H9 (cell line): ENCODE results near the gene HNF1A. TPM values are rescaled to one million over a fixed set of nuclear protein-coding genes. Genes with fewer than 3 reads are reported as not detected.

Experiments used
- DNase-seq: peaks from one replicate; pipeline ENCODE4 v3.0.0-alpha.2; 2017
- H2AFZ ChIP-seq: one replicate; pipeline ENCODE4 v1.6.1; 2013; ENCODE audit warnings: mild to moderate bottlenecking, low read length, control low read depth, moderate library complexity
- H2AK5ac ChIP-seq: 2 replicates; pipeline ENCODE4 v1.6.1; 2013; ENCODE audit warnings: low read length, control low read depth, mixed read lengths; ENCODE audit not compliant: insufficient read length
- H2BK120ac ChIP-seq: one replicate; pipeline ENCODE4 v1.6.1; 2013; ENCODE audit warnings: low read depth, mild to moderate bottlenecking, low read length, control low read depth, inconsistent platforms; ENCODE audit not compliant: poor library complexity, severe bottlenecking
- H2BK12ac ChIP-seq: 2 replicates; pipeline ENCODE4 v1.6.1; 2013; ENCODE audit warnings: low read length, control low read depth, mixed read lengths, low read depth; ENCODE audit not compliant: insufficient read length
- H2BK15ac ChIP-seq: 2 replicates; pipeline ENCODE4 v1.6.1; 2013; ENCODE audit warnings: low read depth, low read length, control low read depth
- H2BK20ac ChIP-seq: one replicate; pipeline ENCODE4 v1.6.1; 2013; ENCODE audit warnings: low read depth, mild to moderate bottlenecking, low read length, control low read depth, inconsistent platforms; ENCODE audit not compliant: poor library complexity, severe bottlenecking
- H2BK5ac ChIP-seq: 2 replicates; pipeline ENCODE4 v1.6.1; 2013; ENCODE audit warnings: low read length, control low read depth, mixed read lengths; ENCODE audit not compliant: insufficient read length
- H3K14ac ChIP-seq: 2 replicates; pipeline ENCODE4 v1.6.1; 2013; ENCODE audit warnings: low read length, control low read depth; ENCODE audit not compliant: insufficient read depth
- H3K18ac ChIP-seq: 2 replicates; pipeline ENCODE4 v1.6.1; 2013; ENCODE audit warnings: low read depth, mild to moderate bottlenecking, mixed read lengths, low read length, control low read depth; ENCODE audit not compliant: insufficient read length
- H3K23ac ChIP-seq: 2 replicates; pipeline ENCODE4 v1.6.1; 2013; ENCODE audit warnings: low read length, control low read depth, mixed read lengths, low read depth; ENCODE audit not compliant: insufficient read length
- H3K23me2 ChIP-seq: 2 replicates; pipeline ENCODE4 v1.6.1; 2013; ENCODE audit warnings: low read depth, mild to moderate bottlenecking, mixed read lengths, low read length, control low read depth; ENCODE audit not compliant: insufficient read length, poor library complexity, severe bottlenecking
- H3K27ac ChIP-seq: 2 replicates; pipeline ENCODE4 v1.5.1; 2013; ENCODE audit warnings: low read length, control low read depth, mixed read lengths, low read depth; ENCODE audit not compliant: insufficient read length
- H3K27me3 ChIP-seq: 2 replicates; pipeline ENCODE4 v1.6.1; 2013; ENCODE audit warnings: low read length, control low read depth, inconsistent platforms; ENCODE audit not compliant: insufficient read depth
- H3K4ac ChIP-seq: 2 replicates; pipeline ENCODE4 v1.6.1; 2013; ENCODE audit warnings: low read depth, mild to moderate bottlenecking, control low read depth, inconsistent platforms, low read length, moderate library complexity
- H3K4me1 ChIP-seq: 2 replicates; pipeline ENCODE4 v1.6.1; 2013; ENCODE audit warnings: low read length, control low read depth, inconsistent platforms; ENCODE audit not compliant: insufficient read depth
- H3K4me2 ChIP-seq: 2 replicates; pipeline ENCODE4 v1.6.1; 2013; ENCODE audit warnings: low read length, control low read depth, mixed read lengths; ENCODE audit not compliant: insufficient read length, insufficient read depth
- H3K56ac ChIP-seq: 2 replicates; pipeline ENCODE4 v1.6.1; 2013; ENCODE audit warnings: low read depth, mild to moderate bottlenecking, mixed read lengths, low read length, control low read depth; ENCODE audit not compliant: insufficient read length
- H3K79me1 ChIP-seq: 2 replicates; pipeline ENCODE4 v1.6.1; 2013; ENCODE audit warnings: low read depth, mild to moderate bottlenecking, moderate library complexity, low read length, control low read depth, inconsistent platforms; ENCODE audit not compliant: insufficient read depth, poor library complexity, severe bottlenecking
- H3K79me2 ChIP-seq: 2 replicates; pipeline ENCODE4 v1.6.1; 2013; ENCODE audit warnings: low read length, control low read depth, inconsistent platforms; ENCODE audit not compliant: insufficient read depth
- H3K9ac ChIP-seq: 2 replicates; pipeline ENCODE4 v1.6.1; 2013; ENCODE audit warnings: low read length, control low read depth, mixed read lengths; ENCODE audit not compliant: insufficient read length; ENCODE audit errors: extremely low read depth
- H3K9me3 ChIP-seq: one replicate; pipeline ENCODE4 v1.6.1; 2013; ENCODE audit warnings: low read depth, low read length, inconsistent platforms; ENCODE audit not compliant: control insufficient read depth
- H3T11ph ChIP-seq: one replicate; pipeline ENCODE4 v1.6.1; 2013; ENCODE audit warnings: mild to moderate bottlenecking, low read length, control low read depth, inconsistent platforms
- H4K20me1 ChIP-seq: one replicate; pipeline ENCODE4 v1.6.1; 2013; ENCODE audit not compliant: control insufficient read depth, insufficient read length, insufficient read depth
- H4K5ac ChIP-seq: 2 replicates; pipeline ENCODE4 v1.6.1; 2013; ENCODE audit warnings: low read depth, mild to moderate bottlenecking, mixed read lengths, low read length, control low read depth; ENCODE audit not compliant: insufficient read length
- H4K8ac ChIP-seq: replicated peaks from 2 replicates; pipeline ENCODE4 v1.6.1; 2013; ENCODE audit warnings: low read length, control low read depth, mixed read lengths, low read depth; ENCODE audit not compliant: insufficient read length
- H4K91ac ChIP-seq: 2 replicates; pipeline ENCODE4 v1.6.1; 2013; ENCODE audit warnings: low read depth, mild to moderate bottlenecking, moderate library complexity, mixed read lengths, low read length, control low read depth; ENCODE audit not compliant: insufficient read length
- H3K27ac Mint-ChIP-seq, 3 experiments: 2 replicates in 2 of 3; 3 replicates in 1 of 3; pipeline ENCODE4 v1.8.0; 2020 to 2021; ENCODE audit warnings: mixed read lengths in 3 of 3, mild to moderate bottlenecking in 1 of 3, moderate library complexity in 1 of 3
- H3K27me3 Mint-ChIP-seq: 2 replicates; pipeline ENCODE4 v1.8.0; 2021; ENCODE audit warnings: low read depth, mild to moderate bottlenecking, moderate library complexity, mixed read lengths
- H3K36me3 Mint-ChIP-seq, 3 experiments: 2 replicates in 2 of 3; 3 replicates in 1 of 3; pipeline ENCODE4 v1.8.0; 2020 to 2021; ENCODE audit warnings: low read depth in 3 of 3, mixed read lengths in 3 of 3; ENCODE audit not compliant: insufficient read depth in 1 of 3
- H3K4me1 Mint-ChIP-seq, 2 experiments: 2 replicates each; pipeline ENCODE4 v1.8.0; 2020; ENCODE audit warnings: mixed read lengths in 2 of 2
- H3K4me3 Mint-ChIP-seq, 2 experiments: 2 replicates in 1 of 2; 3 replicates in 1 of 2; pipeline ENCODE4 v1.8.0; 2020 to 2021; ENCODE audit warnings: mild to moderate bottlenecking in 2 of 2, mixed read lengths in 2 of 2, moderate library complexity in 1 of 2
- H3K9me3 Mint-ChIP-seq, 2 experiments: 2 replicates in 1 of 2; 3 replicates in 1 of 2; pipeline ENCODE4 v1.8.0; 2020; ENCODE audit warnings: mild to moderate bottlenecking in 2 of 2, mixed read lengths in 2 of 2, moderate library complexity in 1 of 2
- CTCF ChIP-seq: fragments of 200-600 bp; sonication (generic); conservative IDR thresholded peaks from 3 replicates; pipeline ENCODE4 v1.8.0; 2021; ENCODE audit warnings: antibody characterized with exemption, mild to moderate bottlenecking
- WGBS: extraction: QIAGEN DNeasy Blood & Tissue Kit; methylation state at CpG from one replicate; pipeline ENCODE4 v1.1.7; 2013; ENCODE audit warnings: missing lambda C conversion rate, low lambda C conversion rate, mixed read lengths; ENCODE audit not compliant: insufficient read length; ENCODE audit errors: extremely low coverage; 5-methylcytosine and 5-hydroxymethylcytosine counted together
- total RNA-seq: library from RNA; stranded (reverse); gene quantifications from 2 replicates; pipeline ENCODE4 v1.2.1, GENCODE V29; 2021

Gene HNF1A
- total RNA-seq, 1 experiment from 2014 or later, result not detected

- no peak overlapping the region for H2BK120ac ChIP-seq
- no peak overlapping the region for H4K5ac ChIP-seq
- no peak for DNase-seq
- no peak overlapping the region for H3K4me3 Mint-ChIP-seq
- H3K27me3 ChIP-seq, result no peaks in the 10 kb centered on the region
- no peak overlapping the region for H3K23ac ChIP-seq
- no peak overlapping the region for H2BK20ac ChIP-seq
- peaks cover 4% of the 10 kb centered on the region for H3K23me2 ChIP-seq
- no peak overlapping the region for H3K4me2 ChIP-seq
- H2AFZ ChIP-seq, result no peak overlapping the region
- no peak for TF ChIP-seq CTCF
- H3K36me3 Mint-ChIP-seq, result peaks cover 0 to 9% (median 0%) of the 10 kb centered on the region in 3 experiments; a peak in 2 of 7 replicates
- H3K9me3 Mint-ChIP-seq, result 0 out of 5 replicates have a peak, but pooled peaks cover 0 to 2% of the 10 kb centered on the region in 2 experiments
- H3K9me3 ChIP-seq, result no peaks in the 10 kb centered on the region
- H3K14ac ChIP-seq, result no peak overlapping the region
- no peak overlapping the region for H3K4ac ChIP-seq
- H3K27ac Mint-ChIP-seq, result no peak overlapping the region
- no peak overlapping the region for H2AK5ac ChIP-seq
- H4K20me1 ChIP-seq, result no peaks in the 10 kb centered on the region
- H3K18ac ChIP-seq, result no peak overlapping the region
- H3K4me1 Mint-ChIP-seq, result peaks cover 8% of the 10 kb centered on the region in 2 experiments
- no peak overlapping the region for H3T11ph ChIP-seq
- H3K9ac ChIP-seq, result no peak overlapping the region
- no peak overlapping the region for H2BK15ac ChIP-seq
- no CpG with 5 or more reads among the region's 15 CpGs for WGBS
- no peaks in the 10 kb centered on the region for H3K4me1 ChIP-seq
- no peaks in the 10 kb centered on the region for H3K79me2 ChIP-seq
- H3K27ac ChIP-seq, result no peak overlapping the region
- no peak overlapping the region for H4K91ac ChIP-seq
- peaks cover 2% of the 10 kb centered on the region for H3K27me3 Mint-ChIP-seq
- no peak overlapping the region for H3K56ac ChIP-seq
- no peak overlapping the region for H2BK12ac ChIP-seq
- peaks cover 3% of the 10 kb centered on the region for H3K79me1 ChIP-seq
- no peak overlapping the region for H2BK5ac ChIP-seq
- H4K8ac ChIP-seq, result no peak overlapping the region
Observed at GRCh38 chr12:121017966-121018491, 39.7 kb downstream of the HNF1A start.
